Gastroesophageal sphincter (tissue), 3 donors: Measurements from ENCODE around the gene AKAP12.

ENCODE experiments used
- CTCF ChIP-seq, 4 experiments: fragments of 200-600 bp in 2 of 4; fragments of 450-650 bp in 2 of 4; sonication (generic) in 1 of 4; IDR thresholded peaks; one replicate each; pipeline ENCODE4 v1.5.1; 2017 to 2019; ENCODE audit warnings: antibody characterized with exemption in 4 of 4, mild to moderate bottlenecking in 2 of 4, moderate library complexity in 2 of 4
- POLR2AphosphoS5 ChIP-seq: sonication (generic); formaldehyde crosslinking; IDR thresholded peaks from one replicate; pipeline ENCODE4 v1.6.1; 2017; ENCODE audit warnings: antibody characterized with exemption

- TF ChIP-seq CTCF (IDR thresholded peaks at IDR 0.05) (no peak), POLR2AphosphoS5 (peak; percentile 33)
Observed at GRCh38 chr6:151284012-151284411, 44.2 kb downstream of the AKAP12 start.
